Stimulated activated CD4-positive, alpha-beta T cell treated with anti-CD3 and anti-CD28 coated beads, Interleukin-2, amount 100 ng/mL, for 48 hours (primary cell): ENCODE measurements around the gene SMOC2.

Experiments
- DNase-seq, 2 donors: peaks; one replicate each; pipeline ENCODE4 v3.0.0-alpha.2; 2020

Gene SMOC2

GRCh38 chr6:168494726-168495125 lies 53.7 kb downstream of the SMOC2 start:
- DNase-seq = no peak

- no peak for DNase-seq
These were observed 54.1 kb downstream of the SMOC2 start for GRCh38 chr6:168495133-168495532.

DNA sequence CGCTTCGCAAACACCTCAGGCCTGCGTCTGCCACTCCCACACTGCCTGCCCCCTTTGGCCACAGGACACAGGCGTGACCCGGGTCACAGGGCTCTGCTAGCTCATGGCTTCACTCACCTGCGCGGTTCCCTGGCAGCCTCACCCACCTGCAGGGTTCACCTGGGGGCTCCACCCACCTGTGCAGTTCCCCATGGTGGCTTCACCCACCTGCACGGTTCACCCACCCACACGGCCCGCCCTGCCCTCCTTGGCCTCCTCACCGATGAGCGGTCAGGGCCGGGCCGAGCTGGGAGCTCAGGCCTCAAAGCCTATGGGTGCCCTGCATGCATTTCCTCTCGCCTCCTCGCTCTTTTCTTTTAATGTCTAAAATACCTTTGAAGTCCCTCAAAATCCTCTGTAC lies 54.7 kb downstream of the SMOC2 start:
- DNase-seq = no peak

DNA sequence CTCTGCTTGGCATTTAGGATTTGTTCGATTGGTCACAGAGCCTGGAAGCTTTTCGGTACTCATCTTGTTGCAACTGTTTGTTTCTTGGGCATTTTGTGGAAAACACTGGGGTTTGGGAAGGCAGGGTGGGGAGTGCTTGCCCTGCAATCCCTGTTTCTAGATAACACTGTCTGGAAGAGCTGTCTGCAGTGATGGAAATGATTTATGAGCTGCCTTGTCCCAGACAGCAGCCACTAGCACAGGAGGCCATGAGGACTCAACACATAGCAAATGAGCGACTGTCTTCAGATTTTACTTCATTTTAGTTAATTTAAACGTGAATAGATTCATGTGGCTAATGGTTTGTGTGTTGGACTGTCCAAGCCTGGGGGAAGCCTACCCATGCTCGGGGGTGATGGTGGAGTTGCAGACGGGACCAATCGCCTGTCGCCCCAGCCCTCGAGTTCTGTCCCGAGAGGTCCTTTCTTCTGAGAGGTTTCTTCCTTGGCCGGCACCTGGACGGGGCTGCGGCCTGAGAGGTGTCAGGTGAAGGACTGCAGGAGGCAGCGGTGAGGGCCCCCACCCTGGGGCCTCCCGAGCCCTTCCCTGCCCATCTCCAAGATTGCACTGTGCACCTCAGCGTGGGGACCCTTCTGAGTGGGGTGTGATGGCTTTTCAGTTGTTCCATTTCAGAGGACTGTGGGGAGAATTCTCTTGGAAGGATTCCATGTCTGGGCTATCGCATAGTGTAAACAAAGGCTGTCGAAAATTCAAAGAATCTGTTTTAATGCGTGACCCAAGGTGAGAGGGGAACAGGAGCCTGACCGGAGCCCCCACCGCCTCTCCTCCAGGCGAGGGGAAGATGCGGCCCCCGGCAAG lies 55.4 kb downstream of the SMOC2 start:
- no peak for DNase-seq

- DNase-seq = no peak
These were observed 56.0 kb downstream of the SMOC2 start for GRCh38 chr6:168496997-168497331.

DNA sequence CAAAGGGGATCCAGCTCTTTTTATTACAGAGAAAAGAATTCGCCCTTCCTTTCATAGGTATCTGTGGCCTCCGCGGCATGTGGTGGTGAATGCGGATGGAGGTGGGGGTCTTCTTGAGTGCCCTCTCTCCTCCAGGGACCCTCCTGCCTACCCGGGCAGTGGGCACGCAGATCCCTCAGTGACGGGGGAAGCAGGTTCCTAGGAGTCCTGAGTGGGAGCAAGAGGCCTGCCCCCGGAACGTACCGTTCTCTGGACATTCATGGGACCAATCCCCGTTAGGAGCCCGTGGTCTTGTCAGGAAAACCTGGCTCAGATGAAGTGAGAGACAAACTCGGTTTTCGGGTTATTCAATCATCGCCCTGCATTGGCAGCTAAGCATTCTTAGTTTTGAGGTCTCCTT lies 56.4 kb downstream of the SMOC2 start:
- DNase-seq = no peak

DNA sequence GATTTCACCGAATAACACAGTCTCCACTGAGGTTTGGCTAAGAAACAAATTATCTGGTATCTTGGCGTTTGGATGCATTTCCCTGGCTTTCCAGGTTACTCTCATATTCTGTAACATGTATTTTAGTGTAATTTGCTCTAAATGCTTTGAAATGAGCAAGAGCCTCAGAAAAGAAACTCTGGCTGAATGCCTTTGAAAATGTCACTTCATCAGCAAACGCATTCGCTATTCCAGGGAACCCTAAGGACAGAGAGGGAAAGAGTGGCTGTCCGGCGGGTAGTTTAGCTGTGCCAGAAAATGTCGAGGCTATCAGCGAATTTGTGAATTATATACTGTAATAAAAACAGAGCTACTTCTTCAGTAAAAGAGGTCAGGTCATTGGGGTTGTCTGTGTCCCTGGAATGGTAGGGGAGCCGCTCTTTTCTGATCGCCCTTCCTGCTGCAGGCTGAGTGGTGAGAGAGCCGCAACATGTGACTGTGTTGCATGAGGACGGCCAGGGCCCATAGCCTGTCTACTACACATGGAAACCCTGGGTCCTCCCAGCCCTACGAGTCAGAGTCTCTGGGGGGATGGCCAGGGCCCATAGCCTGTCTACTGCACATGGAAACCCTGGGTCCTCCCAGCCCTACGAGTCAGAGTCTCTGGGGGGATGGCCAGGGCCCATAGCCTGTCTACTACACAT lies 57.3 kb downstream of the SMOC2 start:
- DNase-seq = no peak

GRCh38 chr6:168499045-168499650 lies 58.2 kb downstream of the SMOC2 start:
- no peak for DNase-seq

GRCh38 chr6:168500519-168500918 lies 59.5 kb downstream of the SMOC2 start:
- DNase-seq = no peak

GRCh38 chr6:168501561-168501960 lies 60.6 kb downstream of the SMOC2 start:
- no peak for DNase-seq

GRCh38 chr6:168504366-168504765 lies 63.4 kb downstream of the SMOC2 start:
- DNase-seq = no peak

- no peak for DNase-seq
These were observed 65.5 kb downstream of the SMOC2 start for GRCh38 chr6:168506460-168506859.

DNA sequence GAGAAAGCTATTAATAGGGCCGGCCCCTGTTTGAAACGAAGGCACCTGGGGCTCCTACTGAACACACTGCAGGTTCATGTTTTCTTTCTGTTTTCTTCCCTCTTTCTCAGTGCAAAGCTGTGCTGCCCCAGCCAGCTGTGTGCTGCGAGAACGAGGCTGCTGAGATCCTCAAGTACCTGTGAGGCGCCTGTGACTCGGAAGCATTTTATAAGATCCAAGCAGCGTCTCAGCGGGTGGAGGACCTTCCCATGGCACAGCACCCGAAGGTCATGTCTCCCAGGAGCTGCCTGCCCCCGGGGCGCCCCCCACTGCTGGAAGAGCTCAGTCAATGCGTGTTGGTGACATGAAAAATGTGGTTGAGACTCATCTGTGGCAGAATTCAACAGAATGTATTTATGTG lies 66.3 kb downstream of the SMOC2 start:
- no peak for DNase-seq

DNA sequence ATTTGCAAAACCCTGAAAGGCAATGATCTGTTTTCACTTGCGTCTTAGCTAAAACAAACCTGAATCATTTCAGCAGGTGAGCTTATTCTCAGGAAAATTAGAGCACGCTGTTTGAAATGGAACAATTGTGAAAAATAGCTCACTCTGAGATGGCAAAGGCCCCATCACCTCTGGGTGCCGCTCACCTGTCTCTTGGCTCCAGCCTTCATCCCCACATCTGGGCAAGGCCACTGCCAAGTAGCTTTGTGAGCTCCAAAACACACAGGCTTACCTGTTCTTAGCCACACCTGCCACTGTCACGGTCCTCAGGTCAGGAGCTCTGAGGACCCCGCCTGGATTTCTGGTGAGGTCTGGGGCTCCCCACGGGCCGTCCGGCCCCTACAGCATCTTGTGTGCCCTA lies 66.7 kb downstream of the SMOC2 start:
- no peak for DNase-seq

- no peak for DNase-seq
These were observed 67.9 kb downstream of the SMOC2 start for GRCh38 chr6:168508903-168509302.

DNA sequence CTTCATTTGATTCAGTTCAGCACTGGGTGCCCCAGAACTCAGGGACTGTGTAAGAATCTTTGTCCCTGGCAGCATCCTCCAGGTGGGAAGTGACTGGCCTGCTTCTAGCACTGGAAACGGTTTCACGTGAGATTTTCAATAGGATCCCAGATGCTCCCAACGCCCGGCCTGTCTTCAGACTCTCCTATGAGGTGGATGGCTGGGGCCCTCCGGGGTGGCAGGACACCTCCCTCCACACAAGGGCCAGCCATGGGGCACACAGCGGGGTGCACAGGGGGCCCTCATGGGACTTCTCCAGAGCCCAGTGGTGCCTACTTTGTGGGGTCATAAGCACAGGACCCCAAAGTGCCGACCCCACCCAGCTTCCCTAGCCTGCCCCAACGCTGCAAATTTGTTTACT lies 72.8 kb downstream of the SMOC2 start:
- no peak for DNase-seq

DNA sequence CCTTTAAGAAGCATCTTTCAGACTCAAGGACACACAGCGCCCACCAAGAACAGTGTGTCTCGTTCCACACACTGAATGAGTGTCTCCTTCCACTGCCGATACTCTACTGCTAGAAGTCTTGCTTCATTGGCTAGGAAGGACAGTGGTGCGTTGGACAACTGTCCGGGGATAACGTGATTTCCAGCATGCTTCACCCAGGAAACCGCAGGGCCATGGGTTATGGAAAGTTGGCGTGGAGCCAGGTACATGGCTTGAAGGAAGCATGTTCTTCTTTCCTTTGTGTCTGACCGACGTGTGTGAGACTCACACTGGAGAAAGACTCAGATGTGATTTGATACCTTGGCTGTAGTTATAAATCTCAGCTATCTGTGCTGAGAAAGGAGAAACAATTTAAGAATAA lies 73.2 kb downstream of the SMOC2 start:
- DNase-seq = no peak

- DNase-seq = no peak
These were observed 74.4 kb downstream of the SMOC2 start for GRCh38 chr6:168515376-168515775.

GRCh38 chr6:168516944-168517741 lies 76.2 kb downstream of the SMOC2 start:
- no peak for DNase-seq

DNA sequence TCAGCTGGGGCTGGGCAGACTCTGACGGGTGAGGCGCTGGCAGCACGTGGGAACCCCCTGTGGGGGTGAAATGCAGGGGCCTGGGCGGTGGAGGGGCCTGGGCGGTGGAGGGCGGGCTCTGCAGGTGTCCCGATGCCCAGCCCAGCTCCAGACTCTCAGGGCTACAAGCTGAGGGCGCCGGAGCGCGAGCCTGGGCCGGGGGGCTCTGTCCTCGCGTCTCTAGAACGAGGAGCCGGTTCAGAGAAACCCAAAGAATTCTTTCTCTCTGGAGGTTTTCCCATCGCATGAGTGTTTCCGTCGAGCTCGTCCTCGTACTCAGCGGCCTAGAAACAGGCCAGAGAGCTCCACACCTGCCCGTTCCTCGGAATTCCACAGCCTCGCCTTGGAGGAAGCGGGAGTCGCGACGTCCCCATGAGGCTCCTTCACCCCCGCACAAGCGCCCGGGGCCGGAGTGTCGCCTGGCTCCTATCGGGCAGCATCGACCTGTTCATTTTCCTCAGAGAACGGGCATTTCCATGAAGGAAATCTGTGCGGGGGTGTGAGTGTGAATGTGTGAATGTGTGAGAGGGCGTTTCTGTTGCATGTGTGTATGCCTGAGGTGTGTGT lies 76.9 kb downstream of the SMOC2 start:
- no peak for DNase-seq

GRCh38 chr6:168518348-168518745 lies 77.4 kb downstream of the SMOC2 start:
- no peak for DNase-seq

GRCh38 chr6:168518867-168519266 lies 77.9 kb downstream of the SMOC2 start:
- DNase-seq = no peak

DNA sequence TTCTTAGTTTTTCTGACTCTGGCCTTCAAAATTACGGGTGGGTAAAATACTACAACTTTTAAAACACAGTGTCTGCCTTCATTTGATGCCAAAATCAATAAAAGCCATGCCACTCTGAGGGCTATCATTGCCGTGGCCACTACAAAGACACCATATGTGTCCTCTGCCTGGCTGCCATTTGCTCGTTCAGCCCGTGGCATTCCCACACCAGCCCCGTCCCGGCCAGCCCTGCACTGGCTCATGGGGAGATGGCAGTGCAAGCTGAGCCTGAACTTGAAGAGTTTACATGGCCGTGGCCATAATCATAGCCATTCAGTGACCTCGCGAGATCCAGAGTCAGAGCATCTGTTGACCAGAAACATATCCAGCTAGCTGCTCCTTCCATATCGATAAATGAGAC lies 79.2 kb downstream of the SMOC2 start:
- no peak for DNase-seq
